ENCODE results near the gene GJC3. TPM values are rescaled to one million over a fixed set of nuclear protein-coding genes. Genes with fewer than 3 reads are reported as not detected.

GJC3 gene
- total and polyA plus RNA-seq, 2 of the 13 experiments (the other 11 are each of a cell fraction or from before 2014, with no cell fraction given), result 0.75 to 1.4 TPM

DNA sequence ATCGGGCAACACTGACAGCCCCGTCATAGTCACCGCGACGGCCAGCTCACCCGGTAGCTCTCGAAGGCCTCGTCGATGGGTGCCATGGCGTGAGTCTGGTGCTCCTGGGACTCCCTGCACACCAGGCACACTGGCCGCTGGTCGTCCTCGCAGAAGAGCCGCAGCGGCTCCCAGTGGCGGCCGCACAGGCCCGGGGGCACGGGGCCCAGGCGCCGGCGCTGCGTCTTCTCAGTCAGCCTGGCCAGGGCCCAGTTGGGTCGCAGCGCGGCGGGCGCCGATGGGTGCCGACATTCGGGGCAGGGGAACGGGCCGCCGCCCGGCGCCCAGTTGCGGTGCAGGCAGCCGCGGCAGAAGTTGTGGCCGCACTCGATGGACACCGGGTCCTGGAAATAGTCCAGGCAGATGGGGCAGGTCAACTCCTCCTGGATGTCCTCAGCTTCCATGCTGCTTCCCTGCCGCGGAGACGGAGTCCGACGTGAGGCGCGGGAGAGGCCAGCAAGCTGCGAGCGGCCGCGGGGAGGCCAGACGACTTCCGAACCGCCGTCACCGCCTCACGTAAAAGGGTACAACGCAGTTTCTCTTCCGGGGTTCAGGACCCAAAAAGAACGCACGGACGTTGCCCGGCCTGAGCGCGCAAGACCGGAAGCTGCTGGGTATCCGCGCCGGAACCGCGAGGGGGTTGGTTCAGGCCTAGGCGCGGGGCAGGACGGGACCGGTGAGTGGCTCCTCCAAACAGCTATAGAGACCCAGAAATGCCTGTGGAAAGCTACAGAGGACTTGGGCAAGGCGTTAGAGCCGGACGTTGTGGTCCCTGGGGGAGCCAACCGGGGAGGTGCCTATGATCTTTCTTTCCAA, 10.2 kb downstream of the GJC3 start, which contains the start of gene TRIM4 (continued):
- TF ChIP-seq, protein P1, sequence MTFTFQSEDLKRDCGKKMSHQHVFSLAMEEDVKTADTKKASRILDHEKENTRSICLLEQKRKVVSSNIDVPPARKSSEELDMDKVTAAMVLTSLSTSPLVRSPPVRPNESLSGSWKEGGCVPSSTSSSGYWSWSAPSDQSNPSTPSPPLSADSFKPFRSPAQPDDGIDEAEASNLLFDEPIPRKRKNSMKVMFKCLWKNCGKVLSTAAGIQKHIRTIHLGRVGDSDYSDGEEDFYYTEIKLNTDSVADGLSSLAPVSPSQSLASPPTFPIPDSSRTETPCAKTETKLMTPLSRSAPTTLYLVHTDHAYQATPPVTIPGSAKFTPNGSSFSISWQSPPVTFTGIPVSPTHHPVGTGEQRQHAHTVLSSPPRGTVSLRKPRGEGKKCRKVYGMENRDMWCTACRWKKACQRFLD (CRISPR knock-in tag; IDR thresholded peaks at IDR 0.05; ENCODE audit: borderline replicate concordance), result peak; percentile 21; the same call in 1 of the 2 replicates
- TF ChIP-seq THAP11 (CRISPR knock-in tag; IDR thresholded peaks at IDR 0.05) (peak; percentile 92), ZNF292 (CRISPR knock-in tag; IDR thresholded peaks at IDR 0.05; ENCODE audit: borderline replicate concordance, low read depth) (0 out of 2 replicates have a peak, but pooled peaks have one; percentile 49), ZNF589 (CRISPR knock-in tag; conservative IDR thresholded peaks at IDR 0.05) (0 out of 2 replicates have a peak, but pooled peaks have one; percentile 37), HOMEZ (CRISPR knock-in tag; IDR thresholded peaks at IDR 0.05; ENCODE audit: low read depth) (no peak), HNF4G (IDR thresholded peaks at IDR 0.05; ENCODE audit: borderline replicate concordance, low read depth, low read length) (peak; percentile 32; the same call in 1 of the 2 replicates), HNF4G (CRISPR knock-in tag; IDR thresholded peaks at IDR 0.05; ENCODE audit: borderline replicate concordance, low read depth) (no peak), CBFB (CRISPR knock-in tag; IDR thresholded peaks at IDR 0.05) (peak; percentile 82), IKZF4 (CRISPR knock-in tag; IDR thresholded peaks at IDR 0.05; ENCODE audit: borderline replicate concordance, low read depth, not compliant biosample characterization) (peak; percentile 57), USF2 (IDR thresholded peaks at IDR 0.05; ENCODE audit: low read depth, low read length) (no peak), USF2 (CRISPR knock-in tag; IDR thresholded peaks at IDR 0.05; ENCODE audit: borderline replicate concordance) (no peak; the same call in 1 of the 2 replicates), PHF20 (CRISPR knock-in tag; IDR thresholded peaks at IDR 0.05) (peak; percentile 96), AHR (CRISPR knock-in tag; IDR thresholded peaks at IDR 0.05) (no peak), ZNF484 (CRISPR knock-in tag; IDR thresholded peaks at IDR 0.05; ENCODE audit: borderline replicate concordance, low read depth) (0 out of 2 replicates have a peak, but pooled peaks have one; percentile 15)
- TF ChIP-seq, protein P2, sequence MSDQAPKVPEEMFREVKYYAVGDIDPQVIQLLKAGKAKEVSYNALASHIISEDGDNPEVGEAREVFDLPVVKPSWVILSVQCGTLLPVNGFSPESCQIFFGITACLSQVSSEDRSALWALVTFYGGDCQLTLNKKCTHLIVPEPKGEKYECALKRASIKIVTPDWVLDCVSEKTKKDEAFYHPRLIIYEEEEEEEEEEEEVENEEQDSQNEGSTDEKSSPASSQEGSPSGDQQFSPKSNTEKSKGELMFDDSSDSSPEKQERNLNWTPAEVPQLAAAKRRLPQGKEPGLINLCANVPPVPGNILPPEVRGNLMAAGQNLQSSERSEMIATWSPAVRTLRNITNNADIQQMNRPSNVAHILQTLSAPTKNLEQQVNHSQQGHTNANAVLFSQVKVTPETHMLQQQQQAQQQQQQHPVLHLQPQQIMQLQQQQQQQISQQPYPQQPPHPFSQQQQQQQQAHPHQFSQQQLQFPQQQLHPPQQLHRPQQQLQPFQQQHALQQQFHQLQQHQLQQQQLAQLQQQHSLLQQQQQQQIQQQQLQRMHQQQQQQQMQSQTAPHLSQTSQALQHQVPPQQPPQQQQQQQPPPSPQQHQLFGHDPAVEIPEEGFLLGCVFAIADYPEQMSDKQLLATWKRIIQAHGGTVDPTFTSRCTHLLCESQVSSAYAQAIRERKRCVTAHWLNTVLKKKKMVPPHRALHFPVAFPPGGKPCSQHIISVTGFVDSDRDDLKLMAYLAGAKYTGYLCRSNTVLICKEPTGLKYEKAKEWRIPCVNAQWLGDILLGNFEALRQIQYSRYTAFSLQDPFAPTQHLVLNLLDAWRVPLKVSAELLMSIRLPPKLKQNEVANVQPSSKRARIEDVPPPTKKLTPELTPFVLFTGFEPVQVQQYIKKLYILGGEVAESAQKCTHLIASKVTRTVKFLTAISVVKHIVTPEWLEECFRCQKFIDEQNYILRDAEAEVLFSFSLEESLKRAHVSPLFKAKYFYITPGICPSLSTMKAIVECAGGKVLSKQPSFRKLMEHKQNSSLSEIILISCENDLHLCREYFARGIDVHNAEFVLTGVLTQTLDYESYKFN (CRISPR knock-in tag; conservative IDR thresholded peaks at IDR 0.05), result peak; percentile 26; the same call in 1 of the 2 replicates
- TF ChIP-seq, protein P3, sequence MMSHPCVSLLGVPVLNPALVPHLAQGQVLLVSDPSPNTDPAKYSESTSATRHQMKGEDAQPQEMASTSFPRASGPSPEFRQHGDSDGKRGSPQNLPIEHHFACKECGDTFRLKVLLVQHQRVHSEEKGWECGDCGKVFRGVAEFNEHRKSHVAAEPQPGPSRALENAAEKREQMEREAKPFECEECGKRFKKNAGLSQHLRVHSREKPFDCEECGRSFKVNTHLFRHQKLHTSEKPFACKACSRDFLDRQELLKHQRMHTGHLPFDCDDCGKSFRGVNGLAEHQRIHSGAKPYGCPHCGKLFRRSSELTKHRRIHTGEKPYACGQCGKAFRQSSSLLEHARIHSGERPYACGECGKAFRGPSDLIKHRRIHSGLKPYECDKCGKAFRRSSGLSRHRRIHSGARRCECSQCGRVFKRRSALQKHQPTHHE (CRISPR knock-in tag; IDR thresholded peaks at IDR 0.05; ENCODE audit: borderline replicate concordance), result 0 out of 2 replicates have a peak, but pooled peaks have one; percentile 58

Measured in HepG2 (cell line).